K562 (cell line): ENCODE data around the gene WWOX. TPM values are rescaled to one million over a fixed set of nuclear protein-coding genes. Genes with fewer than 3 reads are reported as not detected.

Experiments used
- ATAC-seq: fragments of 200-7000 bp; cut with Tn5 transposase; 3 replicates; pipeline ENCODE4 v1.9.1; 2020; ENCODE audit warnings: moderate library complexity
- BruUV-seq: library from RNA; stranded (reverse); fragments of 400-500 nt; replicated peaks from 2 replicates; lab custom pipeline; 2021; lab: Mats Ljungman, UMichigan
- CTCF ChIA-PET: fragments of 300-600 bp; formaldehyde crosslinking; extraction: SDS; loops from one replicate; lab custom pipeline; 2021; ENCODE audit warnings: low intra/inter-chr PET ratio; lab: Yijun Ruan, JAX
- POLR2A ChIA-PET: fragments of 300-600, 350-650 bp; sonication (Branson Sonifier 250); formaldehyde crosslinking; extraction: SDS; loops from one replicate; lab custom pipeline; 2021; ENCODE audit warnings: antibody characterized with exemption, inconsistent platforms; lab: Yijun Ruan, JAX
- DNase-seq, 4 experiments: peaks; one replicate each; pipeline versions ENCODE4 v3.0.0 to v3.0.0-alpha.2; 2011 to 2018; ENCODE audit warnings: low spot score in 3 of 4, mixed read lengths in 3 of 4; ENCODE audit errors: extremely low read depth in 1 of 4
- FAIRE-seq: peaks from 2 replicates; lab custom pipeline; 2011; peaks lifted over from hg19 to GRCh38; lab: Jason Lieb, UNC
- H2AFZ ChIP-seq: 2 replicates; pipeline ENCODE4 v1.6.0; 2011; ENCODE audit warnings: low read depth, low read length, control low read depth, inconsistent platforms
- H3K27ac ChIP-seq: fragments of 200-600 bp; 3 replicates; pipeline ENCODE4 v1.8.0; 2011; ENCODE audit warnings: low read depth, mild to moderate bottlenecking, control low read depth, inconsistent platforms, low read length, moderate library complexity, mixed read lengths; ENCODE audit errors: extremely low read depth
- H3K27me3 ChIP-seq, 2 experiments: fragments of 300-600 bp in 1 of 2; 2 replicates in 1 of 2; 3 replicates in 1 of 2; pipeline versions ENCODE4 v1.6.0 to v1.8.0; 2011; ENCODE audit warnings: inconsistent platforms in 2 of 2, low read length in 2 of 2, mild to moderate bottlenecking in 1 of 2, mixed read lengths in 1 of 2, moderate library complexity in 1 of 2; ENCODE audit not compliant: control insufficient read depth in 2 of 2, insufficient read depth in 2 of 2
- H3K36me3 ChIP-seq: fragments of 300-600 bp; 3 replicates; pipeline ENCODE4 v1.8.0; 2011; ENCODE audit warnings: mild to moderate bottlenecking, low read length, inconsistent platforms; ENCODE audit not compliant: control insufficient read depth, insufficient read depth
- H3K4me1 ChIP-seq, 2 experiments: fragments of 200-600 bp in 1 of 2; replicated peaks in 1 of 2; 2 replicates in 1 of 2; 3 replicates in 1 of 2; pipeline versions ENCODE4 v1.5.1 to v1.8.0; 2011; ENCODE audit warnings: inconsistent platforms in 2 of 2, low read length in 2 of 2, mild to moderate bottlenecking in 1 of 2, mixed read lengths in 1 of 2, moderate library complexity in 1 of 2; ENCODE audit not compliant: control insufficient read depth in 2 of 2, insufficient read depth in 2 of 2
- H3K4me2 ChIP-seq: 2 replicates; pipeline ENCODE4 v1.6.1; 2011; ENCODE audit warnings: low read length, control low read depth, inconsistent platforms, mixed read lengths; ENCODE audit not compliant: insufficient read depth
- H3K4me3 ChIP-seq: fragments of 200-600 bp; sonication (generic), shearing (Covaris generic); 2 replicates; pipeline ENCODE4 v1.5.1; 2016; ENCODE audit warnings: control low read depth, inconsistent platforms
- H3K79me2 ChIP-seq: fragments of 200-600 bp; 3 replicates; pipeline ENCODE4 v1.8.0; 2011; ENCODE audit warnings: low read length, inconsistent platforms; ENCODE audit not compliant: control insufficient read depth, insufficient read depth
- H3K9ac ChIP-seq, 2 experiments: 2 replicates each; pipeline versions ENCODE4 v1.6.0 to v1.6.1; 2011; ENCODE audit warnings: low read depth in 2 of 2, low read length in 2 of 2, control low read depth in 1 of 2, inconsistent platforms in 1 of 2, mild to moderate bottlenecking in 1 of 2, mixed read lengths in 1 of 2; ENCODE audit not compliant: insufficient read depth in 1 of 2
- H3K9me1 ChIP-seq: one replicate; pipeline ENCODE4 v1.6.0; 2011; ENCODE audit warnings: inconsistent platforms, mild to moderate bottlenecking, low read length, moderate library complexity; ENCODE audit not compliant: control insufficient read depth, insufficient read depth
- H3K9me3 ChIP-seq: replicated peaks from 2 replicates; pipeline ENCODE4 v1.5.1; 2011; ENCODE audit warnings: low read depth, low read length, inconsistent platforms; ENCODE audit not compliant: control insufficient read depth, insufficient read depth
- H4K20me1 ChIP-seq: replicated peaks from 2 replicates; pipeline ENCODE4 v1.6.1; 2011; ENCODE audit warnings: low read length, inconsistent platforms, mixed read lengths; ENCODE audit not compliant: control insufficient read depth, insufficient read depth
- SFPQ ChIP-seq: fragments of 200-400 bp; formaldehyde crosslinking; IDR thresholded peaks from 2 replicates; pipeline ENCODE4 v1.6.1; 2017; ENCODE audit warnings: mild to moderate bottlenecking, low read depth, low read length, moderate library complexity
- ZNF316 ChIP-seq: fragments of 450-650 bp; IDR thresholded peaks from 2 replicates; pipeline ENCODE4 v1.6.1; 2016
- WGBS: fragments of 100-300 bp; shearing (Covaris generic); methylation state at CpG from one replicate; pipeline ENCODE4 v1.1.6; 2016; ENCODE audit warnings: low coverage, mixed read lengths; ENCODE audit not compliant: insufficient coverage; ENCODE audit errors: missing lambda C conversion rate; 5-methylcytosine and 5-hydroxymethylcytosine counted together
- in situ Hi-C: fragments of 300-500 bp; cut with MboI; formaldehyde crosslinking; loops from 4 replicates; pipeline ENCODE4 v1.15.0; 2018; ENCODE audit warnings: inconsistent platforms, mixed read lengths
- intact Hi-C: fragments of 100-400 bp; cut with micrococcal nuclease; formaldehyde crosslinking; loops from 2 replicates; pipeline ENCODE4 v1.14.2; 2022
- polyA plus RNA-seq, 8 experiments: library from polyadenylated mRNA; depleted of rRNA in 4 of 8; stranded (reverse) in 5 of 8; unstranded in 3 of 8; fragments of >200 nt; fragmentation: Nextera tagmentation in 2 of 8; fragmentation: Illumina TruSeq in 1 of 8; extraction: Ambion mirVana in 2 of 8; extraction: Trizol in 1 of 8; gene quantifications; 2 replicates each; pipeline versions ENCODE4 v1.2.1 to v1.2.3, GENCODE V29; 2011 to 2014; ENCODE audit warnings: inconsistent platforms in 1 of 8, missing spikeins in 1 of 8
- total RNA-seq, 7 experiments: library from RNA; depleted of rRNA in 6 of 7; stranded (reverse); fragments of >200 nt in 6 of 7; fragmentation: Illumina TruSeq in 2 of 7; extraction: Trizol in 2 of 7; gene quantifications; 2 replicates each; pipeline versions ENCODE4 v1.2.1 to v1.2.3, GENCODE V29; 2011 to 2021; ENCODE audit warnings: low replicate concordance in 1 of 7

The WWOX gene
- total and polyA plus RNA-seq, 9 of the 15 experiments (the other 6 are each of a cell fraction or from before 2014, with no cell fraction given) = 1.6 to 22.7 (median 8.1) TPM

- no peak for FAIRE-seq
- BruUV-seq = no TSS peak
- 0% methylated on average over 1 of the region's 1 CpG for WGBS
- Histone ChIP-seq H3K27ac (no peak overlapping the region), H3K4me2 (no peak overlapping the region), H2AFZ (no peak overlapping the region), H3K79me2 (no peaks in the 10 kb centered on the region), H3K4me1 (no peaks in the 10 kb centered on the region), H3K27me3 (peaks cover 2 to 14% of the 10 kb centered on the region in 2 experiments; a peak in 3 of 5 replicates), H3K36me3 (no peaks in the 10 kb centered on the region), H3K9ac (no peak overlapping the region), H3K9me1 (no peaks in the 10 kb centered on the region), H3K9me3 (no peaks in the 10 kb centered on the region), H4K20me1 (no peaks in the 10 kb centered on the region), H3K4me3 (no peak overlapping the region)
- ChIA-PET POLR2A (interaction anchor here (0.7 kb wide), 1 partner anchor 15 kb away, joined by 4 read pairs; no protein-coding TSS in a partner anchor), CTCF (no interaction called here)
- no peak for ATAC-seq
- TF ChIP-seq ZNF316 (0 out of 2 replicates have a peak, but pooled peaks have one; percentile 18), SFPQ (no peak)
- intact Hi-C loops = no loop called here
- DNase-seq = peak in 1 of 4 experiments; percentile 1
- in situ Hi-C loops = no loop called here
Observed at GRCh38 chr16:78352184-78352583, 252.7 kb downstream of the WWOX start.
